Measurements from ENCODE around the gene IQCM.

Gene IQCM

GRCh38 chr4:149815743-149816142 lies at the start of gene IQCM:
IQCM (minus strand) TSS chr4:149815843; CDS start chr4:149742691, 73,152 bp downstream.
- H3K36me3 ChIP-seq (ENCODE audit: insufficient read depth, low read length) = no peaks in the 10 kb centered on the region
- no peak within 1 kb of the TSS for H3K9ac ChIP-seq (ENCODE audit: low read depth, low read length)
- H3K4me1 ChIP-seq (ENCODE audit: insufficient read depth, low read length) = no peaks in the 10 kb centered on the region
- H3K9me3 ChIP-seq (ENCODE audit: control insufficient read depth, insufficient read depth, low read length) = no peaks in the 10 kb centered on the region

- H3K9ac ChIP-seq (ENCODE audit: low read depth, low read length) = no peak overlapping the region
- no peaks in the 10 kb centered on the region for H3K4me1 ChIP-seq (ENCODE audit: insufficient read depth, low read length)
- H3K9me3 ChIP-seq (ENCODE audit: control insufficient read depth, insufficient read depth, low read length) = no peaks in the 10 kb centered on the region
- H3K36me3 ChIP-seq (ENCODE audit: insufficient read depth, low read length) = no peaks in the 10 kb centered on the region
Observed at GRCh38 chr4:149857446-149857845, 41.8 kb upstream of the IQCM start.

- Histone ChIP-seq H3K36me3 (ENCODE audit: insufficient read depth, low read length) (no peaks in the 10 kb centered on the region), H3K9ac (ENCODE audit: low read depth, low read length) (no peak overlapping the region), H3K9me3 (ENCODE audit: control insufficient read depth, insufficient read depth, low read length) (no peaks in the 10 kb centered on the region), H3K4me1 (ENCODE audit: insufficient read depth, low read length) (no peaks in the 10 kb centered on the region)
Observed at GRCh38 chr4:149845743-149846142, 30.1 kb upstream of the IQCM start.

GRCh38 chr4:149841686-149842085 lies 26.0 kb upstream of the IQCM start:
- H3K9me3 ChIP-seq (ENCODE audit: control insufficient read depth, insufficient read depth, low read length) = no peaks in the 10 kb centered on the region
- no peaks in the 10 kb centered on the region for H3K36me3 ChIP-seq (ENCODE audit: insufficient read depth, low read length)
- no peak overlapping the region for H3K9ac ChIP-seq (ENCODE audit: low read depth, low read length)
- H3K4me1 ChIP-seq (ENCODE audit: insufficient read depth, low read length) = no peaks in the 10 kb centered on the region

GRCh38 chr4:149838036-149838435 lies 22.4 kb upstream of the IQCM start:
- H3K9me3 ChIP-seq (ENCODE audit: control insufficient read depth, insufficient read depth, low read length) = no peaks in the 10 kb centered on the region
- H3K36me3 ChIP-seq (ENCODE audit: insufficient read depth, low read length) = no peaks in the 10 kb centered on the region
- H3K9ac ChIP-seq (ENCODE audit: low read depth, low read length) = no peak overlapping the region
- H3K4me1 ChIP-seq (ENCODE audit: insufficient read depth, low read length) = no peaks in the 10 kb centered on the region

GRCh38 chr4:149836546-149836945 lies 20.9 kb upstream of the IQCM start:
- no peaks in the 10 kb centered on the region for H3K4me1 ChIP-seq (ENCODE audit: insufficient read depth, low read length)
- H3K36me3 ChIP-seq (ENCODE audit: insufficient read depth, low read length) = no peaks in the 10 kb centered on the region
- H3K9ac ChIP-seq (ENCODE audit: low read depth, low read length) = no peak overlapping the region
- H3K9me3 ChIP-seq (ENCODE audit: control insufficient read depth, insufficient read depth, low read length) = no peaks in the 10 kb centered on the region

- no peaks in the 10 kb centered on the region for H3K9me3 ChIP-seq (ENCODE audit: control insufficient read depth, insufficient read depth, low read length)
- no peaks in the 10 kb centered on the region for H3K36me3 ChIP-seq (ENCODE audit: insufficient read depth, low read length)
- H3K9ac ChIP-seq (ENCODE audit: low read depth, low read length) = no peak overlapping the region
- no peaks in the 10 kb centered on the region for H3K4me1 ChIP-seq (ENCODE audit: insufficient read depth, low read length)
Observed at GRCh38 chr4:149835280-149835679, 19.6 kb upstream of the IQCM start.

GRCh38 chr4:149831656-149832208 lies 16.1 kb upstream of the IQCM start:
- H3K9ac ChIP-seq (ENCODE audit: low read depth, low read length) = no peak overlapping the region
- H3K9me3 ChIP-seq (ENCODE audit: control insufficient read depth, insufficient read depth, low read length) = no peaks in the 10 kb centered on the region

GRCh38 chr4:149830823-149831222 lies 15.2 kb upstream of the IQCM start:
- Histone ChIP-seq H3K36me3 (ENCODE audit: insufficient read depth, low read length) (no peaks in the 10 kb centered on the region), H3K9me3 (ENCODE audit: control insufficient read depth, insufficient read depth, low read length) (no peaks in the 10 kb centered on the region), H3K9ac (ENCODE audit: low read depth, low read length) (no peak overlapping the region)

More at GRCh38 chr4:149831656-149832208, 16.1 kb upstream of the IQCM start:
- H3K4me1 ChIP-seq (ENCODE audit: insufficient read depth, low read length) = no peaks in the 10 kb centered on the region
- no peaks in the 10 kb centered on the region for H3K36me3 ChIP-seq (ENCODE audit: insufficient read depth, low read length)

GRCh38 chr4:149825336-149825735 lies 9.7 kb upstream of the IQCM start:
- Histone ChIP-seq H3K9me3 (ENCODE audit: control insufficient read depth, insufficient read depth, low read length) (no peaks in the 10 kb centered on the region), H3K9ac (ENCODE audit: low read depth, low read length) (no peak overlapping the region), H3K36me3 (ENCODE audit: insufficient read depth, low read length) (no peaks in the 10 kb centered on the region), H3K4me1 (ENCODE audit: insufficient read depth, low read length) (no peaks in the 10 kb centered on the region)

More at GRCh38 chr4:149830823-149831222, 15.2 kb upstream of the IQCM start:
- H3K4me1 ChIP-seq (ENCODE audit: insufficient read depth, low read length) = no peaks in the 10 kb centered on the region

GRCh38 chr4:149823769-149824221 lies 8.2 kb upstream of the IQCM start:
- no peaks in the 10 kb centered on the region for H3K4me1 ChIP-seq (ENCODE audit: insufficient read depth, low read length)
- H3K36me3 ChIP-seq (ENCODE audit: insufficient read depth, low read length) = no peaks in the 10 kb centered on the region
- no peaks in the 10 kb centered on the region for H3K9me3 ChIP-seq (ENCODE audit: control insufficient read depth, insufficient read depth, low read length)
- no peak overlapping the region for H3K9ac ChIP-seq (ENCODE audit: low read depth, low read length)

- H3K9ac ChIP-seq (ENCODE audit: low read depth, low read length) = no peak overlapping the region
- H3K4me1 ChIP-seq (ENCODE audit: insufficient read depth, low read length) = no peaks in the 10 kb centered on the region
- H3K36me3 ChIP-seq (ENCODE audit: insufficient read depth, low read length) = no peaks in the 10 kb centered on the region
- no peaks in the 10 kb centered on the region for H3K9me3 ChIP-seq (ENCODE audit: control insufficient read depth, insufficient read depth, low read length)
Observed at GRCh38 chr4:149801416-149801815, 14.2 kb downstream of the IQCM start.

GRCh38 chr4:149799546-149799945 lies 16.1 kb downstream of the IQCM start:
- Histone ChIP-seq H3K9ac (ENCODE audit: low read depth, low read length) (no peak overlapping the region), H3K4me1 (ENCODE audit: insufficient read depth, low read length) (no peaks in the 10 kb centered on the region), H3K9me3 (ENCODE audit: control insufficient read depth, insufficient read depth, low read length) (no peaks in the 10 kb centered on the region), H3K36me3 (ENCODE audit: insufficient read depth, low read length) (no peaks in the 10 kb centered on the region)

- Histone ChIP-seq H3K36me3 (ENCODE audit: insufficient read depth, low read length) (no peaks in the 10 kb centered on the region), H3K4me1 (ENCODE audit: insufficient read depth, low read length) (no peaks in the 10 kb centered on the region), H3K9ac (ENCODE audit: low read depth, low read length) (no peak overlapping the region), H3K9me3 (ENCODE audit: control insufficient read depth, insufficient read depth, low read length) (no peaks in the 10 kb centered on the region)
Observed at GRCh38 chr4:149796381-149796780, 19.3 kb downstream of the IQCM start.

GRCh38 chr4:149795256-149795655 lies 20.4 kb downstream of the IQCM start:
- Histone ChIP-seq H3K36me3 (ENCODE audit: insufficient read depth, low read length) (no peaks in the 10 kb centered on the region), H3K4me1 (ENCODE audit: insufficient read depth, low read length) (no peaks in the 10 kb centered on the region), H3K9ac (ENCODE audit: low read depth, low read length) (no peak overlapping the region), H3K9me3 (ENCODE audit: control insufficient read depth, insufficient read depth, low read length) (no peaks in the 10 kb centered on the region)

- no peak overlapping the region for H3K9ac ChIP-seq (ENCODE audit: low read depth, low read length)
- no peaks in the 10 kb centered on the region for H3K9me3 ChIP-seq (ENCODE audit: control insufficient read depth, insufficient read depth, low read length)
- no peaks in the 10 kb centered on the region for H3K4me1 ChIP-seq (ENCODE audit: insufficient read depth, low read length)
- H3K36me3 ChIP-seq (ENCODE audit: insufficient read depth, low read length) = no peaks in the 10 kb centered on the region
Observed at GRCh38 chr4:149794352-149794751, 21.3 kb downstream of the IQCM start.
